Liver (tissue), 3 donors: ENCODE data around the gene TCF19.
"Not testable (repeated sequence)": the region's sequence is repeated elsewhere in the genome, so short reads cannot be mapped to it uniquely, and the experiment has no call there.

Source experiments
- EGR1 ChIP-seq, 2 donors: IDR thresholded peaks; 2 replicates each; pipeline ENCODE4 v1.6.1; 2016 to 2018; ENCODE audit warnings: antibody characterized with exemption in 2 of 2, low read depth in 2 of 2
- HNF4G ChIP-seq: IDR thresholded peaks from 2 replicates; pipeline ENCODE4 v1.6.1; 2016; ENCODE audit warnings: antibody characterized with exemption
- JUND ChIP-seq, 2 donors: IDR thresholded peaks; 2 replicates each; pipeline ENCODE4 v1.6.1; 2016; ENCODE audit warnings: antibody characterized with exemption in 2 of 2
- RAD21 ChIP-seq, 2 donors: IDR thresholded peaks; 2 replicates each; pipeline ENCODE4 v1.6.1; 2016; ENCODE audit warnings: antibody characterized with exemption in 2 of 2, mild to moderate bottlenecking in 2 of 2
- TAF1 ChIP-seq: conservative IDR thresholded peaks from 2 replicates; pipeline ENCODE4 v1.6.1; 2016; ENCODE audit warnings: antibody characterized with exemption, mild to moderate bottlenecking
- YY1 ChIP-seq: IDR thresholded peaks from 2 replicates; pipeline ENCODE4 v1.6.1; 2016; ENCODE audit warnings: antibody characterized with exemption, mild to moderate bottlenecking
- ZBTB33 ChIP-seq: IDR thresholded peaks from 2 replicates; pipeline ENCODE4 v1.6.1; 2016; ENCODE audit warnings: antibody characterized with exemption
- TF ChIP-seq, protein P1 (sequence below): fragments of 150-350 bp; IDR thresholded peaks from 2 replicates; pipeline ENCODE4 v1.5.1; 2017; ENCODE audit warnings: improper control_type of control experiment, low read depth, low read length; ENCODE audit not compliant: missing input control
- donor health status: healthy.
- donor health status: healthy.

DNA sequence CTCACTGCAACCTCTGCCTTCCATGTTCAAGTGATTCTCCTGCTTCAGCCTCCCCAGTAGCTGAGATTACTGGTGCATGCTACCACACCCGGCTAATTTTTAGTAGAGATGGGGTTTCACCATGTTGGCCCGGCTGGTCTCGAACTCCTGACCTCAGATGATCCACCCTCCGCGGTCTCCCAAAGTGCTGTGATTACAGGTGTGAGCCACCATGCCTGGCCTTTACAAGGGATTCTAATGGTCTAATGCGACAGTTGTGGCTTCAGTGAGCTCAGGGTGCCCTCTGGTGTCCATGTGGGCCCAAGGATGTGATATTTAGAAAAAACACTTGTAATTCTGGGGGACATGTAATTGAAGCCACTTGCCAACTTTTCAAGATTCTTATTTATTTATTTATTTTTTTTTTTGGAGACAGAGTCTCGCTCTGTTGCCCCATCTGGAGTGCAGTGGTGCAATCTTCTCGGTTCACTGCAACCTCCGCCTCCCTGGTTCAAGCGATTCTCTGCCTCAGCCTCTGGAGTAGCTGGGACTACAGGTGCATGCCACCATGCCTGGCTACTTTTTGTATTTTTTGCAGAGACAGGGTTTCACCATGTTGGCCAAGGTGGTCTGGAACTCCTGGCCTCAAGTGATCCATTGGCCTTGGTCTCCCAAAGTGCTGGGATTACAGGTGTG lies 34.2 kb downstream of the TCF19 start:
- not testable (repeated sequence) for TF ChIP-seq TAF1; ZBTB33; HNF4G; EGR1 (IDR thresholded peaks at IDR 0.05; ENCODE audit: low read depth in 2 of 2); YY1; JUND (IDR thresholded peaks at IDR 0.05)
- TF ChIP-seq, protein P1, sequence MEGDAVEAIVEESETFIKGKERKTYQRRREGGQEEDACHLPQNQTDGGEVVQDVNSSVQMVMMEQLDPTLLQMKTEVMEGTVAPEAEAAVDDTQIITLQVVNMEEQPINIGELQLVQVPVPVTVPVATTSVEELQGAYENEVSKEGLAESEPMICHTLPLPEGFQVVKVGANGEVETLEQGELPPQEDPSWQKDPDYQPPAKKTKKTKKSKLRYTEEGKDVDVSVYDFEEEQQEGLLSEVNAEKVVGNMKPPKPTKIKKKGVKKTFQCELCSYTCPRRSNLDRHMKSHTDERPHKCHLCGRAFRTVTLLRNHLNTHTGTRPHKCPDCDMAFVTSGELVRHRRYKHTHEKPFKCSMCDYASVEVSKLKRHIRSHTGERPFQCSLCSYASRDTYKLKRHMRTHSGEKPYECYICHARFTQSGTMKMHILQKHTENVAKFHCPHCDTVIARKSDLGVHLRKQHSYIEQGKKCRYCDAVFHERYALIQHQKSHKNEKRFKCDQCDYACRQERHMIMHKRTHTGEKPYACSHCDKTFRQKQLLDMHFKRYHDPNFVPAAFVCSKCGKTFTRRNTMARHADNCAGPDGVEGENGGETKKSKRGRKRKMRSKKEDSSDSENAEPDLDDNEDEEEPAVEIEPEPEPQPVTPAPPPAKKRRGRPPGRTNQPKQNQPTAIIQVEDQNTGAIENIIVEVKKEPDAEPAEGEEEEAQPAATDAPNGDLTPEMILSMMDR = peak; percentile 84
- TF ChIP-seq RAD21 (IDR thresholded peaks at IDR 0.05) = peak; percentile 91 to 92
